GM18505 (cell line): ENCODE measurements around the gene SEMA4G.
A peak's percentile ranks its signal among the peaks of the same experiment; 100 is the strongest.

Experiments used
- ATAC-seq: cut with Tn5 transposase; IDR thresholded peaks from one replicate; pipeline ENCODE4 v1.9.1; 2021; ENCODE audit not compliant: unreplicated experiment
- POLR2A ChIP-seq: IDR thresholded peaks from 4 replicates; pipeline ENCODE4 v1.6.1; 2011; ENCODE audit warnings: borderline replicate concordance; ENCODE audit not compliant: insufficient read depth, insufficient read length; ENCODE audit errors: extremely low read depth

SEMA4G gene

DNA sequence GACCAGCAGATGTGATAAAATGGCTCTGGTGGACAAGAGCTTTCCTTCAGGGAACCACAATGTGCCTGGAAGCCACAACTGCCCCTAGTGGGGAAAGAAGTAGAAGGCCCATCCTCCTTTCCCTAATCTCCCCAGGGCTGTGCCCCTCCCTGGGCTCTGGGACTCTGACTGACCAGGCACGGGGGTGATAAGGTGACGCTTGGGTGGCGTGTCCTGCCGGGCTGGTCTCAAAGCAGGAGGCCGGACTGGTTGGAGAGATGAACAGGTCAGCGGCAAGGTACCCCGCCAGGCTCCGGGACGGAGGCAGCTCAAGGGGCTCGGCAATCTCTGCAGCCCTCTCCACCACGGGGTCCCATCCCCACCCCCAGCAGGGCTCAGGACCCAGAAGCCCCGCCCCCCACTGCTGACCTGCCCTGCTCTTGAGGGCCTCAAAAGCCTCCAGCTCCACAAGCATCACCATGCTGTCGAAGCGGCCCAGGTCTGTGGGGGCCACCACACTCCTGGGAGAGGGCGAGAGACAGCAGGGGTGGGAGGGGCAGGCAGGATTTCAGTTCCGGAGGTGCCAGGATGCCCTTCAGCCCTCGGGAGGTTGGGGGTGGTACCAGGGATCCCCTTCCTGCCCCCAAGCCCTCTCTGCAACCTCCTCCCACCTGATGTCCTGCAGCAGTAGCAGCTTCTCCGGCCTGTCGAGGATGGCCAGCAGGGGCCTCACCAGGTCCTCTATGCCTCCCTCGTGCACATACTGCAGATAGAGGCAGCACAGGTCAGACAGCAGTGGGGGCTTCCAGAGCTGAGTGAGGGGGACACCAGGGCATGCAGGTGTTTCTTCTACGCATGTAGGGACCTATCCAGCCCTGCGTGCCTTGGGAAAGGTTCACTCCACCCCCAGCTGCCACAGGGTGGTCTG lies 42.5 kb downstream of the SEMA4G start:
- no peak for ATAC-seq
- TF ChIP-seq POLR2A = no peak

DNA sequence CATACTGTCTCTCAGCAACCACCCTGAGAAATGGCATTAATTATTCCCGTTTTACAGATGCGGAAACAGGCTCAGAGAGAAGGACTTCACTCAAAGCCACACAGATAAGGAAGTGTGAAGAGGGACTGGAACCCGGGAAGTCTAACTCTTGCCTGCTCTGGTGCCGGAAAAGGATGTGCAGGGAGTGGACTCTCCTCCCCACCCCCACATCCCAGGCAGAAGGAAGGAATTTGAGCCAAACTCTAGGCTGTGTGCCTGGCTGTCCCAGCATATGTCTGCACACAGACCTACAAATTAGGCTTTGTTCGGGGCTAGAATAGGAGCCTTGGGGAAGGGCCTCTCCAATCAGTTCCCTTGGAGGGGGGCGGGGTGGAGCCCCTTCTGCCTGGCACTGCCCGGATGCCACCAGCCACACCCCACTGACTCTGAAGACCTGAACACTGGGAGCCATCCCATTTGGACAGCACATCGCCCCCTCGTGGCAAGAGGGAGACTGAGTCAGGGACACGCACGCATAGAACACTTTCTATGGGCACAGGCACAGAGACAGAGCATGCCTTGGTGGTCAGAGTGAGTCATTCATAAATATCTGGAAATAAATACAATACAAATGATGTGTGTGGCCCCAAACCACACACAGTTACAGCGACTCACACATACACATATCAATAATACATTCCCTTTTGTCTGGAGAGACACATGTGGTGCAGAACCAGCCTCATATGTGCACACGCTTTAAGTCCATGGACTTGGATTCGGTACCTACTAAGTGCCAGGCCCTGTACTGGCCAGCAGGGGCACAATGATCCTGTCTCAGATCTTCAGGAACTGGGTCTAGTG lies 43.4 kb downstream of the SEMA4G start:
- no peak for TF ChIP-seq POLR2A
- peak; percentile 47 for ATAC-seq

DNA sequence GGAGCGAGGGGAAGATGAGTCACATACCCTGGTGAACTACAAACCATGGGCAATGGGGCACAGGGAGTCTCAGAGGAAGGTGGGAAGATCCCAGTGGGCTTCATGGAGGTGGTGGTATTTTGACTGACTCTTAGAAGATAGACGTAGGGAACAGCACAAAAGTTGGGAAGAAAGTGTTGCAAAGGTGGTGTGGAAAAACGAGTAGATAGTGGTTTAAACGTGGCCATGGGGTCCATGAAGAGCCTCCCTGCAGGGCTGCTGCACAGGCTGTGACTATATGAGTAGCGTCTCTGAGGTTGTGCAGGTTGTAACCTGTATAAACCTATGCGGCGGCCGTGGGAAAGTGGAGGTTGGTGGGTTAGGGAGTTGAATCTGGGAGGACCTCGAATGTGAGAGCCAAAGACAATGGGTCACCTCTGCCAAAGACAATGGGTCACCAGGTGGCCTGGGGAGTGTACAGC lies 44.1 kb downstream of the SEMA4G start:
- ATAC-seq = no peak
- no peak for TF ChIP-seq POLR2A

DNA sequence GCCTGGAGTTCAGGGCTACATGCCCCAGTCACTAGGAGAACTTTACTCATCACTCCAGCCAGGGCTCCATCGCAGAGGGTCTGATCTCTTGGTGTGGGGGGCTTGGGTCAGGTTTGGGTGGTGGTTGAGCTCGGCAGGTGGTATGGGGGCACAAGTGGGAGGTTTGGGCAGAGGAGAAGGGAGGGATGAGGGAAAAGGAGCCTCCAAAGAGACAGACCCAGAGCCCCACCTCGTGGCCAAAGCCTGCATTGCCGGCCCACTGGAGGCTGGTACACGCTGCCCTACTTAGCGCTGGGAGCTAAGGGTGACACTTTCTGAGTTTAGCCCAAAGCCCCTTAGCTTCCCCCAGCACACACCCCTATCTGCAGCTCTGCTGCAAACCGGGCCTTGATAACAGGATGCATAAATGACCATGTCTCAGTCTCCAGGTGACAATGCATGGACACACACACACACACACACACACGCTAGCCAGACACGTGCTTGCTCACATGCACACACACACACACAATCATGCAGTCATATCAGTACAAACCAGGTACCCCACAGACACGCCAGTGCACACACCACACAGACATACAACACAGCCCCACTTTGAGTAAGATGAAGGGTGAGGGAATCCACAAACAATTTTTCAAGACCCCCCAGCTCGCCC lies 45.1 kb downstream of the SEMA4G start:
- no peak for TF ChIP-seq POLR2A
- no peak for ATAC-seq

DNA sequence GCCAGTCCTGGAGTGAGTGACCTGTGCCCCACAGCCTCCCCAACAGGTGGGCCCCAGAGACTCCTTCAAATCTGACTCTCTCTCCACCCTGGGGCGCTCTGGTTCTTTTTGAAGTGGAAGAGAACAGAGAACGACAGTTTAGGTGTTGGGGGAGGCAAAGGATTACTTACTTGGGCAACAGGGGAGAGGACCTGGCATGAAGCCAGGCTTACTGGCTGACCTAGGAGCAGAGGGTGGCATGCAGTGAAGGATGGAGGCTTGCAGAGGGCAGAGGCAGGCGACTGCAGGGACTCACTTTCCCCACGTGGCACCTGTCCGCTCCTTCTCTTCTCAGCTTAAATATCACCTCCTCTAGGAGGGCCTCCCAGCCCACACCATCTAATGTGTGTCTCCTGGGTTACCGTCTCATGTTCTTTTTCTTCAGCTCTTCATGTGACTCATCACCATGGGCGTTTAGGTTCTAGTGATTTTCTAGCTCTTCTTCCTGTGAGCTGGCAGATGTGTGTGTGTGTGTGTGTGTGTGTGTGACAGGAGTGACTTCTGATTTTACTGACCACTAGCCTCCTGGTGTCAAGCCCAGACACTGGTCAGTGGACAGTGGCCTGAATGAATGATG lies 45.8 kb downstream of the SEMA4G start:
- no peak for ATAC-seq
- no peak for TF ChIP-seq POLR2A

DNA sequence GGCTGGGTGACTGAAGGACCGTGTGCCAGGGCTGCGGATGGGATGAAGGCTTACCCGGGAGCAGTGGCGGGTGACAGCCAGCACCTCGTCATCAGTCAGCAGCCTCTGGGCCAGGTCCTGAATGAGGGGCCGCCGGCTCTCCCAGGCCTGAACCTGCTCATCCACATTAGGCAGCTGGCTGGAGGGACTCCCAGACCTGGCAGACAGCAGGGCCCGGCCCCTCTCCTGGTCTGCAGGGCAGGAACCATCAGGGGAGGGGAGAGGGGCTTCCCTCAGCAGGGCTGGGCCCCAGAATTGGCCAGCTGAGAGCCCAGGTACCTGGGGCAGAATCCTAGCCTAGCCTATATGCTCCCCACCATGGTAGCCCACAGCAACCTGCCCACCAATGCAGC lies 46.3 kb downstream of the SEMA4G start:
- no peak for ATAC-seq
- no peak for TF ChIP-seq POLR2A

DNA sequence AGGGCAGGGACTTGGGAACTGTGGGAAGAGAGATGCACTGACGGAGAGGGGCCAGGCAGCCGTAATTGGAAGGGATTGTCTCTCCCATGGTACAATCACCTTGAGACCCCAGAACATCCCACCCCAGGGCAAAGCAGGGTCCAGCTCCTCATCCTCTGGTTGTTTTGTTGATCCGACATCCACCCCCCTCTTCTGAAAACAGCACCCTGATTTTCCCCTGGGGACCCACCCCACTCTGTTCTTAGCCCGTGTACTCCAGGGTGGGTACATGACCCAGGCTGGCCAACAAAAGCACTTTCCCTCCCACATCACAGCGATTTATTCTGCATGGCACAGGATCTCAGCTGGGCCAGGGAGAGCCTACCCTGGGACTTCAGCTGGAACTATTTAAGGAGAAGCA lies 47.5 kb downstream of the SEMA4G start:
- no peak for ATAC-seq
- TF ChIP-seq POLR2A = no peak

DNA sequence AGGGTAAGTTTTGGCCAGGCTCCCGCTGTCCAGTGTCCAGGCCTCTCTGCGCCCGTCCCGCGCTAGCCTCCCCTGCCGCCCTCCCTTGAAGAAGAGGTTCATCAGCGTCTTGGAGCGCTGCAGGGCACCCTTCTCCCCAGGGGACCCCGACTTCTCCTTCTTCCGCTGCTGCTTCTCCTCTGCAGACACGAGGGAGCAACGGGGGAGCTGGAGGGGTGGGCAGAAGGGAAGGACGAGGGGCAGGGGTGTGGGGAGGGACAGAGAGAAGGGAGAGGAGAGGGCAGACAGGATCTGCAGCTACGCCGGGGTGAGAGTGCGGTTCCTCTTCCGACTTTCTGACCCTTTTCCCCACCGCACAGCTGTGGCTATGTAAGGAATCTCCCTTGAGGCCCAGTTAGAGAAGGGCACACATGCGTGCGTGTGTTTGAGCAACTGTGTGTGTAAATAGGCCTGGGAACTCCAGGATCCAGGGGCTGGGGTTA lies 48.9 kb downstream of the SEMA4G start:
- ATAC-seq = no peak

DNA sequence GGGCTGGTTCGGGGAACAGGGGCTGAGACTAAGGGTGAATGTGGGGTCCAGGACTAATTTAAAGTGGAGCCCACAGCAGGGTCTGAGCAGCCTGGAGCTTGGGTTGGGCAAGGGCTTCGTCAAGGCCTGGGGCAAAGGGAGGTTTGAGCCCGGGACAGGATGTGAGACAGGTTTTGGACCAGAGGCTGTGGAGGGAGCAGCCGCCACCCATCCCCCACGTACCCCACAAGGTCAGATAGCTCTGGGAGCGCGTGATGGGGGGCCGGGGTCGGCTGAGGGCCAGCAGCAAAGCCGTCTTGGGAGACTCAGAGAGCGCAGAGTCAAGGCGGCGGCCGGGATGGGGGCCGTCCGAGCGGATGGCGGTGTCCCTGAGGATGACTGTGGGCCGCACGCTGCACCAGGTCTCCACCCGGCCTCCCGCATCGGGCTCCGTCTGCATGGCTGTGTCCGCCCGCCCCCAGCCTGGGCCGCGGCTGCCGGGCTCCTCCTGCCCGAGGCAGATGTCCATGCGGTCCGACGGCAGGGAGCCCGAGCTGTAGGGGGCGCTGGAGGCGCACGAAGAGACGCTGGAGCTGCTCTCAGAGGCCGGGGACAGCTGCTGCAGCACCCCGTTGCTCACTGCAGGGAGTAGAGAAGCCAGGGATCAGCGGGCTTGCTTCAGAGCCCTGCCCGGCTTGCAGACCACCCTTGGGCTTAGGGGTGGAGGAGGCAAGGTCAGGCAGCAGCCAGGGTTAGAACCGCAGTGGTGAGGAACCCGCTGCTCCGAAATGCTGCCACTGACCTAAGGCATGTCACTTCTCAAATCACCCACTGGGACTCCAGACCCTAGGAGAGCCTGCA lies 49.5 kb downstream of the SEMA4G start:
- no peak for ATAC-seq
- TF ChIP-seq POLR2A = no peak

More for the DNA sequence above, 48.9 kb downstream of the SEMA4G start:
- TF ChIP-seq POLR2A = no peak
